ENCODE measurements around the gene DLG1.
A peak's percentile ranks its signal among the peaks of the same experiment; 100 is the strongest.

DLG1 gene

GRCh38 chr3:197303452-197303851 lies 5.0 kb upstream of the DLG1 start:
- no peaks in the 10 kb centered on the region for H3K4me1 ChIP-seq (ENCODE audit: insufficient read depth, insufficient read length)
- DNase-seq (ENCODE audit: low read depth, low spot score), result no peak
- TF ChIP-seq ZNF274 (IDR thresholded peaks at IDR 0.05; ENCODE audit: low read depth, low read length), result no peak
- no peak for TF ChIP-seq YY1 (IDR thresholded peaks at IDR 0.05; ENCODE audit: insufficient read depth, insufficient read length)
- no peaks in the 10 kb centered on the region for H3K36me3 ChIP-seq (ENCODE audit: insufficient read depth, insufficient read length, low read length)
- H3K27me3 ChIP-seq (ENCODE audit: insufficient read depth, insufficient read length), result peaks cover 2% of the 10 kb centered on the region
- H3K9me3 ChIP-seq (ENCODE audit: insufficient read depth, low read length), result no peaks in the 10 kb centered on the region
- H3K9ac ChIP-seq (ENCODE audit: insufficient read length, low read depth), result no peak overlapping the region
- no peak overlapping the region for H3K4me3 ChIP-seq (ENCODE audit: insufficient read length, low read depth)

GRCh38 chr3:197302696-197303341 lies 4.4 kb upstream of the DLG1 start:
- no peaks in the 10 kb centered on the region for H3K36me3 ChIP-seq (ENCODE audit: insufficient read depth, insufficient read length, low read length)
- H3K4me3 ChIP-seq (ENCODE audit: insufficient read length, low read depth), result no peak overlapping the region
- DNase-seq (ENCODE audit: low read depth, low spot score), result no peak
- no peak overlapping the region for H3K9ac ChIP-seq (ENCODE audit: insufficient read length, low read depth)
- TF ChIP-seq SUZ12 (IDR thresholded peaks at IDR 0.05; ENCODE audit: extremely low read depth, insufficient read depth, insufficient read length) (no peak), YY1 (IDR thresholded peaks at IDR 0.05; ENCODE audit: insufficient read depth, insufficient read length) (no peak), ZNF274 (IDR thresholded peaks at IDR 0.05; ENCODE audit: low read depth, low read length) (no peak)
- H3K4me1 ChIP-seq (ENCODE audit: insufficient read depth, insufficient read length), result no peaks in the 10 kb centered on the region
- no peaks in the 10 kb centered on the region for H3K9me3 ChIP-seq (ENCODE audit: insufficient read depth, low read length)
- H3K27me3 ChIP-seq (ENCODE audit: insufficient read depth, insufficient read length), result peaks cover 2% of the 10 kb centered on the region

- Histone ChIP-seq H3K27me3 (ENCODE audit: insufficient read depth, insufficient read length) (peaks cover 2% of the 10 kb centered on the region), H3K9ac (ENCODE audit: insufficient read length, low read depth) (no peak overlapping the region), H3K9me3 (ENCODE audit: insufficient read depth, low read length) (no peaks in the 10 kb centered on the region), H3K4me1 (ENCODE audit: insufficient read depth, insufficient read length) (no peaks in the 10 kb centered on the region), H3K4me3 (ENCODE audit: insufficient read length, low read depth) (no peak overlapping the region), H3K36me3 (ENCODE audit: insufficient read depth, insufficient read length, low read length) (no peaks in the 10 kb centered on the region)
- TF ChIP-seq YY1 (IDR thresholded peaks at IDR 0.05; ENCODE audit: insufficient read depth, insufficient read length), result no peak
- TF ChIP-seq ZNF274 (IDR thresholded peaks at IDR 0.05; ENCODE audit: low read depth, low read length), result no peak
- TF ChIP-seq SUZ12 (IDR thresholded peaks at IDR 0.05; ENCODE audit: extremely low read depth, insufficient read depth, insufficient read length), result no peak
- no peak for DNase-seq (ENCODE audit: low read depth, low spot score)
Observed at GRCh38 chr3:197302033-197302432, 3.6 kb upstream of the DLG1 start.

GRCh38 chr3:197300361-197300760 lies 1.9 kb upstream of the DLG1 start:
- Histone ChIP-seq H3K4me3 (ENCODE audit: insufficient read length, low read depth) (no peak overlapping the region), H3K4me1 (ENCODE audit: insufficient read depth, insufficient read length) (no peaks in the 10 kb centered on the region), H3K36me3 (ENCODE audit: insufficient read depth, insufficient read length, low read length) (peaks cover 15% of the 10 kb centered on the region), H3K9me3 (ENCODE audit: insufficient read depth, low read length) (no peaks in the 10 kb centered on the region), H3K9ac (ENCODE audit: insufficient read length, low read depth) (no peak overlapping the region), H3K27me3 (ENCODE audit: insufficient read depth, insufficient read length) (peaks cover 2% of the 10 kb centered on the region)
- TF ChIP-seq YY1 (IDR thresholded peaks at IDR 0.05; ENCODE audit: insufficient read depth, insufficient read length), result no peak
- no peak for TF ChIP-seq ZNF274 (IDR thresholded peaks at IDR 0.05; ENCODE audit: low read depth, low read length)
- TF ChIP-seq SUZ12 (IDR thresholded peaks at IDR 0.05; ENCODE audit: extremely low read depth, insufficient read depth, insufficient read length), result no peak
- no peak for DNase-seq (ENCODE audit: low read depth, low spot score)

GRCh38 chr3:197298945-197299854 lies 788 bp upstream of the DLG1 start:
- Histone ChIP-seq H3K9ac (ENCODE audit: insufficient read length, low read depth) (peak overlapping the region; percentile 82), H3K27me3 (ENCODE audit: insufficient read depth, insufficient read length) (peaks cover 2% of the 10 kb centered on the region), H3K4me3 (ENCODE audit: insufficient read length, low read depth) (peak overlapping the region; percentile 96), H3K9me3 (ENCODE audit: insufficient read depth, low read length) (no peaks in the 10 kb centered on the region), H3K36me3 (ENCODE audit: insufficient read depth, insufficient read length, low read length) (peaks cover 26% of the 10 kb centered on the region), H3K4me1 (ENCODE audit: insufficient read depth, insufficient read length) (no peaks in the 10 kb centered on the region)
- no peak for DNase-seq (ENCODE audit: low read depth, low spot score)
- TF ChIP-seq SUZ12 (IDR thresholded peaks at IDR 0.05; ENCODE audit: extremely low read depth, insufficient read depth, insufficient read length), result peak; percentile 14
- no peak for TF ChIP-seq YY1 (IDR thresholded peaks at IDR 0.05; ENCODE audit: insufficient read depth, insufficient read length)

DNA sequence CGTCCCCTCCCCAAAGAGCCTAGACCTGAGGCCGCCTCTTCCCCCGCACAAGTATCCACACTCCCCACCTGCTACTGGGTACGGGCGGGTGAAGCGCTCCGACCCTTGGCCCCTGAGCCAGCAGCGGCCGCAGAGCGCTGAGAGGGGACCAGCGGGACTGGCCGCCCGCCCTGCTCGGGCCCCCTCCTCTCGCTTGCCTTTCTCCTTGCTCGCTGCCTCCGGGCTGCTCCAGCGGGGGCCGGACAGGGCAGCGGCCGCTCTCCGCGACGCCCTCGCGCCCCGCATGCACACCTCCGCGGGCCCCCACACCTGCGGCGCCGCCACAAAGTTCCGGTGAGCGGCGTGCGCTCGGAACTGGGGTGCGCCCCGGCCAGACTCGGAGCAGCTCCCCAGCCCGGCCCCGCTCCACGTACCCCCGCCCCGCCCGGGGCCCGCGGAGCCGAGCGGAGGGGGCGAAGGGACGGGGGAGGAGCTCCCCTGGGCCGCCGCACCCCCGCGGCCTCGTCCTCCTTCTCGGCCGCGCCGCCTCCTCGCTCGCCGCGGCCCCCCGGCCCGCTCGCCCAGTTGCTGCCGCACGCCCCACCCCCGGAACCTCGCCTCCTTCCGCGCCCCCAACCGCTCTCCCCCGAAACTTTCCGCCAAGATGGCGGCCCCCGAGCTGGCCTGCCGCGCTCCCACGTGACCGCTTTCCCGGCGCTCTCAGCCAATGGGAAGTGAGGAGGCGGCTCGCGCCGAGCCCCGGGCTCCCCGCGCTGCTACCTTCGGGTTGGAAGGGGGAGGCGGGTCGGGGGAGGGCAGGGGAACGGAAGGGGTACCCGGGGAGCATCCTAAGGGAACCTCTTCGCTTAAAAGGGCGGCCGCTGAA lies 704 bp downstream of the DLG1 start:
- no peaks in the 10 kb centered on the region for H3K4me1 ChIP-seq (ENCODE audit: insufficient read depth, insufficient read length)
- peak; percentile 79 for TF ChIP-seq YY1 (IDR thresholded peaks at IDR 0.05; ENCODE audit: insufficient read depth, insufficient read length)
- TF ChIP-seq SUZ12 (IDR thresholded peaks at IDR 0.05; ENCODE audit: extremely low read depth, insufficient read depth, insufficient read length), result no peak
- peaks cover 2% of the 10 kb centered on the region for H3K27me3 ChIP-seq (ENCODE audit: insufficient read depth, insufficient read length)
- peak overlapping the region; percentile 96 for H3K4me3 ChIP-seq (ENCODE audit: insufficient read length, low read depth)
- no peaks in the 10 kb centered on the region for H3K9me3 ChIP-seq (ENCODE audit: insufficient read depth, low read length)
- peak; percentile 87 for DNase-seq (ENCODE audit: low read depth, low spot score)
- H3K36me3 ChIP-seq (ENCODE audit: insufficient read depth, insufficient read length, low read length), result peaks cover 39% of the 10 kb centered on the region
- H3K9ac ChIP-seq (ENCODE audit: insufficient read length, low read depth), result peak overlapping the region; percentile 97
